Measurements from ENCODE around the gene SH3BP5. TPM values are rescaled to one million over a fixed set of nuclear protein-coding genes. Genes with fewer than 3 reads are reported as not detected.

Gene SH3BP5
- total RNA-seq, 1 experiment from 2014 or later: 0.99 TPM

- DNase-seq (ENCODE audit: low spot score): peak; percentile 89
Observed at GRCh38 chr3:15205934-15206661, 126.3 kb downstream of the SH3BP5 start, which contains the start of gene CAPN7. Gene CAPN7 (plus strand): TSS chr3:15206246. CDS start chr3:15206496, 250 bp downstream.

DNA sequence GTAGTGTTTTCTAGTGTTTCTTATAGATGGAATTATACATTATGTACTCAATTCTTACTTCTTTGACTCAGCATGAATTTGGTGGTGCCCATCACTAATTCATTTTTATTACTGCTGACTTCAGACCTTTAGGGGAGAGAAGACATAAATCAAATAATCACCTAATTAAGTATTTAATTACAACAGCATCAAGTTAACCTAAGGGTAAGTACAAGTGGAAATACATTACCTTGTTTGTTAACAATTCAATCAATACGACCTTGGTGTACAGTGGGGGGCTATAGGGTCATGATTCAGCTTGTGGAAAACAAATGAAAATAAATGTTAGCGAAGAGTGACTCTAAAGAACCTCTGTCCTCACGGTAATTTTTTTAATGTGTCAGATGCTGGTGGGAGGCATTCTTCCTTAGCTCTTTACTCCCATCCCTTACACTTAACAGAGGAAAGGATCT lies 126.9 kb downstream of the SH3BP5 start:
- no peak for DNase-seq (ENCODE audit: low spot score)

Small RNA genes within 50 kb of the gene (small RNA-seq; reads per million reads assigned to genes)
- not detected for gene HMGN2P7
- not detected for gene RNU6-454P

Other genes with a start within 250 kb of the SH3BP5 start
- 5.6 and 5.8 TPM in 2 replicates for gene RBSN, start 233.4 kb downstream of the SH3BP5 start, total RNA-seq (2014; rRNA removed; shearing (Covaris generic))
- 12.3 and 16.6 TPM in 2 replicates for gene CAPN7, start 126.3 kb downstream of the SH3BP5 start, total RNA-seq (2014; rRNA removed; shearing (Covaris generic))
- 8.7 and 10.4 TPM in 2 replicates for gene METTL6, start 95.0 kb upstream of the SH3BP5 start, total RNA-seq (2014; rRNA removed; shearing (Covaris generic))
- gene EAF1, start 95.0 kb upstream of the SH3BP5 start, total RNA-seq (2014; rRNA removed; shearing (Covaris generic)): 19.6 and 25.2 TPM in 2 replicates
- gene COLQ, start 189.1 kb upstream of the SH3BP5 start, total RNA-seq (2014; rRNA removed; shearing (Covaris generic)): not detected in 2 replicates